Endodermal cell (in vitro differentiated cells): ENCODE measurements around the gene CROCC2. TPM values are rescaled to one million over a fixed set of nuclear protein-coding genes. Genes with fewer than 3 reads are reported as not detected.

Source experiments
- DNase-seq: peaks from one replicate; pipeline ENCODE4 v3.0.0-alpha.2; 2017
- H3K27ac ChIP-seq: 2 replicates; pipeline ENCODE4 v1.5.1; 2013; ENCODE audit warnings: mild to moderate bottlenecking, low read depth, low read length, moderate library complexity
- H3K27me3 ChIP-seq: 2 replicates; pipeline ENCODE4 v1.6.1; 2013; ENCODE audit warnings: mild to moderate bottlenecking, low read length, moderate library complexity; ENCODE audit not compliant: insufficient read depth, control insufficient read depth, poor library complexity, severe bottlenecking
- H3K36me3 ChIP-seq: 2 replicates; pipeline ENCODE4 v1.7.0; 2013; ENCODE audit warnings: mild to moderate bottlenecking, low read length, moderate library complexity; ENCODE audit not compliant: control insufficient read depth, insufficient read depth
- H3K4me1 ChIP-seq: one replicate; pipeline ENCODE4 v1.7.0; 2013; ENCODE audit warnings: low read length; ENCODE audit not compliant: control insufficient read depth, insufficient read depth
- H3K4me3 ChIP-seq: 2 replicates; pipeline ENCODE4 v1.5.1; 2013; ENCODE audit warnings: mild to moderate bottlenecking, low read length, moderate library complexity
- H3K9ac ChIP-seq: 2 replicates; pipeline ENCODE4 v1.6.1; 2013; ENCODE audit warnings: mild to moderate bottlenecking, low read length, moderate library complexity; ENCODE audit not compliant: poor library complexity, severe bottlenecking; ENCODE audit errors: extremely low read depth
- H3K9me3 ChIP-seq: 2 replicates; pipeline ENCODE4 v1.6.1; 2013; ENCODE audit warnings: mild to moderate bottlenecking, low read length, moderate library complexity; ENCODE audit not compliant: control insufficient read depth
- H3K27ac Mint-ChIP-seq: 2 replicates; pipeline ENCODE4 v1.8.0; 2020; ENCODE audit warnings: mixed read lengths
- H3K27me3 Mint-ChIP-seq: 2 replicates; pipeline ENCODE4 v1.8.0; 2021; ENCODE audit warnings: mild to moderate bottlenecking, mixed read lengths; ENCODE audit not compliant: insufficient read depth
- H3K36me3 Mint-ChIP-seq: 2 replicates; pipeline ENCODE4 v1.8.0; 2020; ENCODE audit warnings: low read depth, mixed read lengths
- H3K4me1 Mint-ChIP-seq: 2 replicates; pipeline ENCODE4 v1.8.0; 2020; ENCODE audit warnings: mixed read lengths
- H3K4me3 Mint-ChIP-seq: 2 replicates; pipeline ENCODE4 v1.8.0; 2020; ENCODE audit warnings: mild to moderate bottlenecking, moderate library complexity, mixed read lengths
- H3K9me3 Mint-ChIP-seq: 2 replicates; pipeline ENCODE4 v1.8.0; 2020; ENCODE audit warnings: mild to moderate bottlenecking, mixed read lengths
- WGBS, 2 experiments: methylation state at CpG; one replicate each; pipeline versions ENCODE4 v1.1.5 to v1.1.7; 2013; ENCODE audit warnings: missing lambda C conversion rate in 2 of 2, mixed read lengths in 1 of 2; ENCODE audit not compliant: insufficient coverage in 1 of 2, insufficient read length in 1 of 2; 5-methylcytosine and 5-hydroxymethylcytosine counted together
- total RNA-seq, 2 donors: library from RNA; stranded (reverse); fragmentation: NEBNext Ultra II Directional in 1 of 2; extraction: Animal tissue kit (Norgen Biotek cat#: 25700) in 1 of 2; gene quantifications; 2 replicates in 1 of 2; 3 replicates in 1 of 2; pipeline ENCODE4 v1.2.1, GENCODE V29; 2021
- TF ChIP-seq, protein P1 (sequence below): fragments of 200-600 bp; sonication (generic); conservative IDR thresholded peaks from 2 replicates; pipeline ENCODE4 v1.5.0; 2021; ENCODE audit warnings: antibody characterized with exemption, mild to moderate bottlenecking

CROCC2 gene
- total RNA-seq, 2 donors from 2014 or later: not detected

DNA sequence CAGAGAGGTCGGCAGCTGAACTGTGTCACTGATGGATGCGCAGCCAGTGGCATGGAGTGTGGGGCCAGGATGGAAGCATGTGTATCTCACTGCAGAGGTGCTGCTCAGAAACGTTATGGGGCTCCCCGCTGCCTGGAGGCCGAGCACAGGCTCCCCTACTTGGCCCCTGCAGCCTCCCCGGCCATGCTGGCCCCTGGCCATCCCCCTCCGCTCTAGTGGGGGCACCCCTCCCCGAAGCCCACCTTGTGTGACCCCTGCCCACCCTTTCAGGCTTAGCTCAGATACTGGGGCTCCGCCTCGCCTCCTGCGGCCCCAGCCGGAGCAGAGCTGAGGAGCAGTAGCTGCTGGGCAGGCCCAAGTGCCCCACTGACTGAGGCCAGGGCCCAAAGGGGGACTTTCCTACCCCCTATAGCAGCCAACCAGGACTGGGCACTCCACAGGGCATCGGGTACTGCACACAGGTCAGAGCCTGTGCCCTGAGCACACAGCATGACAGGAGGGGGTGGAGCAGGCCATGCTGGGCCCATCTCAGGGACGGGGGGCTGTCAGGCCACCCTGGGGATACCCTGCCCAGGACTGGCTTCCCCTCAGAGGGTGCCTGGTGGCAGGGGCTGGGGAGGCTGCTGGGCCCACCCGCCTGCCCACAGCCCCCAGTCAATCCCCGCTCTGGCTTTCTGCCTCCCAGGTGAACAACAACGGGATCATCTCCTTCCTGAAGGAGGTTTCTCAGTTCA, 123.6 kb downstream of the CROCC2 start:
- peaks cover 4% of the 10 kb centered on the region for H3K27me3 Mint-ChIP-seq
- H3K4me3 ChIP-seq: no peak overlapping the region
- no peak for DNase-seq
- peaks cover 3% of the 10 kb centered on the region for H3K27me3 ChIP-seq
- H3K36me3 Mint-ChIP-seq: peaks cover 6% of the 10 kb centered on the region
- no peak overlapping the region for H3K9ac ChIP-seq
- H3K36me3 ChIP-seq: no peaks in the 10 kb centered on the region
- 88 to 91% methylated on average over 5 to 17 of the region's 17 CpGs for WGBS, 2 experiments
- peaks cover 32% of the 10 kb centered on the region for H3K9me3 Mint-ChIP-seq
- H3K4me1 Mint-ChIP-seq: no peaks in the 10 kb centered on the region
- H3K27ac Mint-ChIP-seq: no peak overlapping the region
- no peaks in the 10 kb centered on the region for H3K4me1 ChIP-seq
- no peak overlapping the region for H3K4me3 Mint-ChIP-seq
- H3K27ac ChIP-seq: no peak overlapping the region
- TF ChIP-seq, protein P1, sequence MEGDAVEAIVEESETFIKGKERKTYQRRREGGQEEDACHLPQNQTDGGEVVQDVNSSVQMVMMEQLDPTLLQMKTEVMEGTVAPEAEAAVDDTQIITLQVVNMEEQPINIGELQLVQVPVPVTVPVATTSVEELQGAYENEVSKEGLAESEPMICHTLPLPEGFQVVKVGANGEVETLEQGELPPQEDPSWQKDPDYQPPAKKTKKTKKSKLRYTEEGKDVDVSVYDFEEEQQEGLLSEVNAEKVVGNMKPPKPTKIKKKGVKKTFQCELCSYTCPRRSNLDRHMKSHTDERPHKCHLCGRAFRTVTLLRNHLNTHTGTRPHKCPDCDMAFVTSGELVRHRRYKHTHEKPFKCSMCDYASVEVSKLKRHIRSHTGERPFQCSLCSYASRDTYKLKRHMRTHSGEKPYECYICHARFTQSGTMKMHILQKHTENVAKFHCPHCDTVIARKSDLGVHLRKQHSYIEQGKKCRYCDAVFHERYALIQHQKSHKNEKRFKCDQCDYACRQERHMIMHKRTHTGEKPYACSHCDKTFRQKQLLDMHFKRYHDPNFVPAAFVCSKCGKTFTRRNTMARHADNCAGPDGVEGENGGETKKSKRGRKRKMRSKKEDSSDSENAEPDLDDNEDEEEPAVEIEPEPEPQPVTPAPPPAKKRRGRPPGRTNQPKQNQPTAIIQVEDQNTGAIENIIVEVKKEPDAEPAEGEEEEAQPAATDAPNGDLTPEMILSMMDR: no peak
- H3K9me3 ChIP-seq: peaks cover 20% of the 10 kb centered on the region

DNA sequence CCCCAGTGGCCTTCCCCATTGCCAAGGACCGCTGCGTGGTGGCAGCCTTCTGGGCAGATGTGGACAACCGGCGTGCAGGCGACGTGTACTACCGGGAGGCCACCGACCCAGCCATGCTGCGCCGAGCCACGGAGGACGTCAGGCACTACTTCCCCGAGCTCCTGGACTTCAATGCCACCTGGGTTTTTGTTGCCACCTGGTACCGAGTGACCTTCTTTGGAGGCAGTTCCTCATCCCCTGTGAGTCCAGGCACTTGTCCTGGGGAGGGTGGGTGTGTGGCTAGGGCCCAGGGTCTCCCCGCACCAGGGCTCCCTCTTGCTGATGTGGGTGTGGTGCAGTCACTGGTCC, 124.2 kb downstream of the CROCC2 start:
- H3K27ac Mint-ChIP-seq: no peak overlapping the region
- Histone ChIP-seq H3K9ac (no peak overlapping the region), H3K27ac (no peak overlapping the region), H3K4me3 (no peak overlapping the region), H3K36me3 (no peaks in the 10 kb centered on the region), H3K9me3 (peaks cover 18% of the 10 kb centered on the region), H3K4me1 (no peaks in the 10 kb centered on the region), H3K27me3 (peaks cover 9% of the 10 kb centered on the region)
- no peak overlapping the region for H3K4me3 Mint-ChIP-seq
- TF ChIP-seq, protein P1: no peak
- peaks cover 27% of the 10 kb centered on the region for H3K9me3 Mint-ChIP-seq
- no peaks in the 10 kb centered on the region for H3K4me1 Mint-ChIP-seq
- H3K27me3 Mint-ChIP-seq: peaks cover 10% of the 10 kb centered on the region
- peaks cover 6% of the 10 kb centered on the region for H3K36me3 Mint-ChIP-seq
- DNase-seq: no peak
- WGBS, 2 experiments: 93 to 94% methylated on average over 15 of the region's 15 CpGs

DNA sequence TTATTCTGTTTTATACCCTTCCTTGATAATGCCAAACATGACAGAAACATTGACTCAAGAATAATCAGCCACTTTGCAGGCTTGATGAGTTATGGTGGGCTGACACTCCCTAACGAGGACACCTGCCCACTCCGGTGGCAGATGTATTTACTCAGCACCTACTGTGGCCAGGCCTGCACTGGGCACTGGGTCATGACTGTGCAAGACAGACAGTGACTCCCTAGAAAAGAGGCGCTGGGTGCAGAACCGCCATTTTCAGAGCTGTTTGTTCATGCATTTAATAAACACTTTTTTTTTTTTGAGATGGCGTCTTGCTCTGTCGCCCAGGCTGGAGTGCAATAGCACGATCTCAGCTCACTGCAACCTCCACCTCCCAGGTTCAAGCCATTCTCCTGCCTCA, 124.7 kb downstream of the CROCC2 start:
- Mint-ChIP-seq H3K4me1 (no peaks in the 10 kb centered on the region), H3K4me3 (no peak overlapping the region), H3K36me3 (peaks cover 3% of the 10 kb centered on the region), H3K9me3 (peaks cover 22% of the 10 kb centered on the region), H3K27ac (no peak overlapping the region), H3K27me3 (peaks cover 12% of the 10 kb centered on the region)
- 89 to 96% methylated on average over 7 of the region's 7 CpGs for WGBS, 2 experiments
- no peak overlapping the region for H3K4me3 ChIP-seq
- H3K27ac ChIP-seq: no peak overlapping the region
- no peaks in the 10 kb centered on the region for H3K36me3 ChIP-seq
- H3K27me3 ChIP-seq: peaks cover 11% of the 10 kb centered on the region
- H3K9ac ChIP-seq: no peak overlapping the region
- TF ChIP-seq, protein P1: no peak
- H3K9me3 ChIP-seq: peaks cover 13% of the 10 kb centered on the region
- no peak for DNase-seq
- no peaks in the 10 kb centered on the region for H3K4me1 ChIP-seq
